Stimulated activated CD4-positive, alpha-beta T cell treated with anti-CD3 and anti-CD28 coated beads, Interleukin-1b, Interleukin-23, amount 100 ng/mL, for 1 hour (primary cell): Measurements from ENCODE around the gene SGO1.

Experiments used
- DNase-seq, 2 donors: peaks; one replicate each; pipeline ENCODE4 v3.0.0-alpha.2; 2020; ENCODE audit warnings: low read depth in 2 of 2

Gene SGO1

GRCh38 chr3:20154928-20155327 lies 31.1 kb downstream of the SGO1 start:
- DNase-seq: no peak

DNA sequence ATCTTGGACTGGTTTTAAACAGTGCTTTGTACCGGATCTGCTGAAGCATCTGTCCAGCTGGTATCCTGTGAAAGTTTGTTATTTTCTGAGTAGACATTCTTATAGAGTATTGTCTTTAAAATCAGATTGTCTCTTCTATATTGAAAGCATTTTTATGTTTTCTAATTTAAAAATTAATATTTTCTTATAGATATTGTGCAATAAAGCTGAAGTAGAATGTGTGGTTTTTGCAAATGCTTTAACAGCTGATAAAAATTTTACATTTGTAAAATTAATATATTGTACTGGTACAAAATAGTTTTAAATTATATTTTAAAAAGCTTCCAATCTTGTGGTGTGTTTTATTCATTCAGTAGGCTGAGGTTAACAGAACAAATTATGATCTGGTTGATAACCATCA lies 31.9 kb downstream of the SGO1 start:
- DNase-seq: no peak

GRCh38 chr3:20148466-20148865 lies 37.5 kb downstream of the SGO1 start:
- no peak for DNase-seq

DNA sequence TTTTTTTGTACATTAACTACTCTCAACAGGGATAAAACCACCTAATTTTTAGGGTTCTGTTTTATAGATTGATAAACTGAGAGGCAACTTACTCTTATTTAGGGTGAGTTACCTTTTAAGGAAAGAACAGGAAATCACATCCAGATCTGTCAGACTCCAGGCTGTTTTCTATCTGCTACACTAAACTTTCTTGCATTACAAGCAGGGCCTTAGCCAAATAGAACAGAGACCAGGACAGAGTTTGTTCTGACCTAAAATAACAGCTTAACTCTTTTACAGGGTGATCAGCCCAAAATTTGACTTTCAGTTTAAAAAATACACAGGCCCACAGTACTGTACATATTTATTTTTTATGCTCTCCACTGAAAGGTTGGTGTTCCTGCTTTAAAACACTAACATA lies 38.6 kb downstream of the SGO1 start:
- DNase-seq: no peak

- DNase-seq: no peak
Measured at GRCh38 chr3:20146301-20146700, 39.7 kb downstream of the SGO1 start.

GRCh38 chr3:20145874-20146273 lies 40.1 kb downstream of the SGO1 start:
- DNase-seq: no peak

DNA sequence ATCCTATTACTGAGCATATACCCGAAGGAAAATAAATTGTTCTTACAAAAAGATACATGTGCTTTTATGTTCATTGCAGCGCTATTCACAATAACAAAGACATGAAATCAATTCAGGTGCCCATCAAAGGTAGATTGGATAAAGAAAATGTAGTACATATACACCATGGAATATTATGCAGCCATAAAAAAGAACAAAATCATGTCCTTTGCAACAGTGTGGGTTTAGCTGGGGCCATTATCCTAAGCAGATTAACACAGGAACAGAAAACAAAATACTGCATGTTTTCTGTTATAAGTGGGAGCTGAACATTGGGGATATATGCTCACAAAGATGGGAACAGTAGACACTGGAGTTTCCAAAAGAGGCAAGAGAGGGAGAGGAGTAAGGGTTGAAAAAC lies 42.5 kb downstream of the SGO1 start:
- no peak for DNase-seq

DNA sequence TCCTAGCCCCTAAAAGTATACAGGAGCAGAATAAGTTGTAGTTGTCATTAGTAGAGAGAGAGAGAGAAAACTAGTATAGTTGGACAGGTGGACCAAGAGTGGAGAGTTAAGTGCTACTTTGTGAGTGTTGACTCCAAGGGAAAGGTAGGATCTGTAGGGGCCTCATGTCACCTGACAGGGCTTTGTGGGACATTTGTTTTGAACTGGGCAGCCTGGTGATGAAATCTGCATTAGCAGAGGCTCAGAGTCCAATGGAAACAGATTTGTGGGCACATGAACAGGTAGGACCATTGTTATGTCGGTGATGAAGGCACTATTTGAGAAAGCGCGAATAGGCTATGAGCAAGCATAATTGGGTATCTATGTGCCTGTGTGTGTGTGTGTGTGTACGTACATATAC lies 43.5 kb downstream of the SGO1 start:
- DNase-seq: no peak

DNA sequence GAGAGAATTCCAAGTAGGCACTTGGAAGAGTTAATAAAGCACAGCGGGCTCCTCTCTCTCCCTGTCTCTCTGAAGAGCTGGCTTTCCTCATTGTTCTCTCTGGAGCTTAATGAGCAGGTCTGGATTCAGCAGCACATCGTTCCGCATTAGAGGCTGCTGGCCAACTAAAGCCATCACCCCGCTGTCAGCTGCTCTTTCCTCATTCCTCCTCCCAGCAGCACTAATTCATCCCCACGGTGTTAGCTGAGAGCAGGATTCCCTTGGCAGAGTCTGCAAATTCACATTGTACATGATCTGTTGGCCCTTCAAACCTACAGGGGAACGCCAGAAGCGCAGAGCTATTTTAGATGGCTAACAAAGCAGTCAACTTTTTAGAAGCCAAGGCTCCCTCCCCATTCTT lies 44.2 kb downstream of the SGO1 start:
- no peak for DNase-seq

DNA sequence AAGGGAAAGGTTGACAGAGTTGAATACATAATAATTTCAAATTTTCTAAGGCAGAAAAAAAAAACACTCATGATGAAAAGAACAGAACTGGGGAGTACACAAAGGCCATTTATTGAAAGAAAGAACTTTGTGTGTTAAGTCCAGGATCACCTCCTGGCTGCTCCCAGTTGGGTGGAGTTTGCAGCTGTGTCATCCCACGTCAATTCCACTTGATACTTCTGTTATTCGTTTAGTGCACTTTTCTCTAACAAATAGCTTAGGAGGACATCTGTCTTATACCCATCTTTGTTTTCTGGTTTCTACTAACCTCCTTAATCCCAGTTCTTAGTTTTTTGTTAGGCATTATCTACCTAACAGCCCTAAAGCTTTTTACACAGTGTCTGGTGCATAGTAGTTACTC lies 44.7 kb downstream of the SGO1 start:
- DNase-seq: no peak

DNA sequence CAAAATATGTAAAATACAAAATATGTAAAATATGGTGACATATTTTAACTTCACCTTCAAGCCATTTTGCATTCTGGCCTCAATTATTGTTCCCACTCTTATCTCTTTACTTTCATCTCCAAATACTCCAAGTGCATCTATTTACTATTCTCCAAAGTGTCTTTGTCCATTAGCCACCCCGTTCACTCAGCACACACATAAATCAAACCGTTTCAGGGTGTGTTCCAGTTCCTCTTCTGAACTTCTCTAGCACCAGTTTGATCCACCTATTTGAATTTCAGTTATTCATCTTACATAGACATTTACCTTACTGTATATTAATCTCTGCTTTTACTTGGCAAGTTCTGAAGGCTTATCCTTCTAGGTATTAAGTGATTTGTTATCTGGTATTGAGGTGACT lies 45.1 kb downstream of the SGO1 start:
- DNase-seq: no peak

DNA sequence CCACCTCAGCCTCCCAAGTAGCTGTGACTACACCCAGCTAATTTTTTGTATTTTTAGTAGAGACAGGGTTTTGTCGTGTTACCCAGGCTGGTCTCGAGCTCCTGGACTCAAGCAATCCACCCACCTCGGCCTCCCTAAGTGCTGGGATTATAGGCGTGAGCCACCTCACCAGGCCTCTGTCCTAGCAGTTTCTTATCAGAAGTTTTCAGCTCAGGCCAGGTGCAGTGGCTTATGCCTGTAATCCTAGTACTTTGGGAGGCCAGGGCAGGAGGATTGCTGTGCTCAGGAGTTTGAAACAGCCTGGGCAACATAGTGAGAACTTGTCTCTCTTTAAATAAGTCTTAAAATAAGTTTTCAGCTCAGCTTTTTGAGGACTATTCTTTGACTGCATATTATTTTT lies 48.4 kb downstream of the SGO1 start:
- no peak for DNase-seq

DNA sequence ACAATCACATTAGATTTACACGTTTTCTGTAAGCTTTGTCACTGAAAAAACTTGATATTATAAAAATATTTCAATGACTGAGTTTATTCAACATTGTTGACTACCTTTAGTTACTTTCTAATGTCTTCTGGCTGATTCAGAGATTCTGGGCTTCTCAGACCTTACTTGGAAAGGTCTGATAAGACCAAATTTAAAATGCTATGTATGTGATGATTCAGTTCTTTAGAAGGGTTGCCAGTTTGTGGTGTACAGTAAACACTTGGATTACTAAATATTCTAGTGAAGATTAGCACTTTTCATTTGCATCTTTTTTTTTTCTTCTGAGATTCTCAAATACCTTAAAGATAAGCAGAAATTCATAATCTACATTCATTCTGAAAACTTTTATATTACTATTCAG lies 49.8 kb downstream of the SGO1 start:
- no peak for DNase-seq

DNA sequence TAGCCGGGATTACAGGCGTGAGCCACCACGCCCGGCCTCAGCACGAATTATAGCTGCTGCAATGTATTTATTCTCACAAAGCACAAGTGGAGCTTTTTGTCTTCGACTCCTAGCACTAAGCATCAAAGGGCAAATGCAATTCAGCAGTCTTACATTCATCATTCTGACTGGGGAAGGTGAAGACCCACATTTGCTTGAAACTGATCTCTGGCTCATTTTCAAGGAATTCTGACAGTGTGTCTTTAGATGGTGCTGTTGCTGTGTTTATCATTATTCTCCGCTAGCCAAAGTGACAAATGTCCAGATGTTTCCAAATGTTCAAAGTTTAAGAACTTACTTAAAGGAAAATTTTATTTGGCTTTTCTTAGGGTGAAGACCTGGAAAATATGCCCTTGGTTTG lies 55.9 kb downstream of the SGO1 start:
- DNase-seq: no peak

DNA sequence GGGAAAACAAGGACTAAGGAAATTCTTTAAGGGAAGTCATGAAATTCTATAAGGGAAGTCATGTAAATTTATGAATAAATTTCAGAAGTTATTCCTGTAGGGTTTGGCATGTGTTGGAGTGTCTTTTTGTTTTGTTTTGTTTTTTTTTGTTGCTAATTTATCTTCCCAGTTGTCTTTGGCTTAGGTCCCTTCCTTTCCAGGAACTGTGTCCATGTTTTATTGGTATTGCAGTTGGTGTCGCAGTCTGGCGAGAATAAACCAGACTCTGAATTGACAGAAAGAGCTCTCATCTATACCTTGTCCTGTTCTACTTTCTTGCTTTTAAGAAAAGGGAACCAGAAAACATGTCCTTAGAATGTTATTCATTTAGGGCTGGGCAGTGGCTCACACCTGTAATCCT lies 57.6 kb downstream of the SGO1 start:
- no peak for DNase-seq

GRCh38 chr3:20125897-20126296 lies 60.1 kb downstream of the SGO1 start:
- no peak for DNase-seq

DNA sequence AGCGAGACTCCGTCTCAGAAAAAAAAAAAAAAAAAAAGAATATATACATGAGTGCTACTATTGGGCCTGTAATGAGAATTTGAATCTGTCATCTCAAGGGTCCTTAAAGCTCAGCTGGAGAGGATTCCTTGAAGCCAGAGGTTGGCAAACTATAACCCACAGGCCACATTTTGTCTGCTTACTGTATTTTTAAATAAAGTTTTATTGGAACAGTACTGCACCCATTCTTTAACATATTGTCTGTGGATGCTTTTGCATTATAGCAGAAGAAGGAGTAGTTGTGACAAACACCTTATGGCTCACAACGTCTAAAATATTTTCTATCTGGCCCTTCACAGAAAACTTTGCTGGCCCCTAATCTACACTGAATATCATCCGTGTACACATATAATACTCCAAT lies 60.7 kb downstream of the SGO1 start:
- no peak for DNase-seq

DNA sequence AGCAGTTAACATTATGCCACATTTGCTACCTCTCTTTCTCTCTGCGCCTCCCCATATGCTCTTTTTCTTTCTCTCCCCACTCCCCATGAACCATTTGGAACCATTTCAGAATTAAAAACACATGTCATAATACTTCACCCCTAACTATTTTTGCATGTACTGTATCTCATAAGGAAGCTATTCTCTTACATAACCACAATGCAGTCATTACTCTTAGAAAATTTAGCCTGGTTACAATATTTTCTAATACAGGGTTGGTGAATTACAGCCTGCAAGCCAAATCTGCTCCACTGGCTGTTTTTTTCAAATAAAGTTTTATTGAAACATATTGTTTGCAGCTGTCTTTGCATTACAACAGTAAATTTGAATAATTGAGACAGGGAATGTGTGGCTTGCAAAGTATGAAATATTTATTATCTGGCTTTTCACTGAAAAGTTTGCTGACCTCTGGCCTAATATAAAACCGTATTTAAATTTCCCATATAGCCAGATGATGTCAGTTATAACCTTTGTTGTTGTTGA lies 62.8 kb downstream of the SGO1 start:
- no peak for DNase-seq

GRCh38 chr3:20121088-20121487 lies 64.9 kb downstream of the SGO1 start:
- no peak for DNase-seq
